BJ (cell line): ENCODE data around the gene PLA2G2D. TPM values are rescaled to one million over a fixed set of nuclear protein-coding genes. Genes with fewer than 3 reads are reported as not detected.
A peak's percentile ranks its signal among the peaks of the same experiment; 100 is the strongest.

ENCODE experiments used
- CTCF ChIA-PET: fragments of 350-600 bp; formaldehyde crosslinking; extraction: SDS; loops from one replicate; lab custom pipeline; 2021; ENCODE audit warnings: antibody characterized with exemption, inconsistent platforms; lab: Yijun Ruan, JAX
- POLR2A ChIA-PET: fragments of 300-600 bp; sonication (Branson Sonifier 250); formaldehyde crosslinking; extraction: SDS; loops from one replicate; lab custom pipeline; 2021; ENCODE audit warnings: antibody characterized with exemption; lab: Charles Lee
- DNase-seq: peaks from one replicate; pipeline ENCODE4 v3.0.0-alpha.2; 2011; ENCODE audit warnings: low read depth
- H3K27me3 ChIP-seq: 2 replicates; pipeline ENCODE4 v1.6.0; 2011; ENCODE audit warnings: low read length; ENCODE audit not compliant: control insufficient read depth, insufficient read depth
- H3K36me3 ChIP-seq: 2 replicates; pipeline ENCODE4 v1.5.1; 2011; ENCODE audit warnings: low read length; ENCODE audit not compliant: control insufficient read depth, insufficient read depth
- H3K4me3 ChIP-seq: 2 replicates; pipeline ENCODE4 v1.5.1; 2011; ENCODE audit warnings: low read depth, mild to moderate bottlenecking, control low read depth, low read length
- CTCF ChIP-seq: IDR thresholded peaks from 2 replicates; pipeline ENCODE4 v1.5.1; 2011; ENCODE audit warnings: low read depth, mild to moderate bottlenecking, control low read depth, inconsistent platforms, low read length, moderate library complexity; ENCODE audit not compliant: insufficient read depth
- polyA plus RNA-seq: library from polyadenylated mRNA; depleted of rRNA; stranded (reverse); fragments of >200 nt; gene quantifications from 2 replicates; pipeline ENCODE4 v1.2.3, GENCODE V29; 2011; rRNA removed

Gene PLA2G2D
- polyA plus RNA-seq, 1 experiment: not detected

- Histone ChIP-seq H3K27me3 (no peaks in the 10 kb centered on the region; the same call in 1 of the 2 replicates), H3K4me3 (no peak overlapping the region), H3K36me3 (no peaks in the 10 kb centered on the region)
- no peak for DNase-seq
- TF ChIP-seq CTCF: no peak
- POLR2A ChIA-PET: no interaction called here
- CTCF ChIA-PET: no interaction called here
Measured at GRCh38 chr1:20068722-20069121, 50.6 kb downstream of the PLA2G2D start.

GRCh38 chr1:20063861-20064292 is 55.5 kb downstream of the PLA2G2D start:
- H3K27me3 ChIP-seq: no peaks in the 10 kb centered on the region; the same call in 1 of the 2 replicates
- H3K4me3 ChIP-seq: no peak overlapping the region
- H3K36me3 ChIP-seq: no peaks in the 10 kb centered on the region
- ChIA-PET CTCF (no interaction called here), POLR2A (interaction anchor here (0.6 kb wide), 1 partner anchor 10 kb away, joined by 5 read pairs; no protein-coding TSS in a partner anchor)
- no peak for TF ChIP-seq CTCF
- peak; percentile 72 for DNase-seq

Other genes with a start within 250 kb of the PLA2G2D start
- gene OTUD3, start 237.1 kb downstream of the PLA2G2D start, polyA plus RNA-seq: 2.5 and 4.1 TPM in 2 replicates
- not detected in 2 replicates for gene PLA2G2E, start 195.9 kb downstream of the PLA2G2D start, polyA plus RNA-seq
- gene PLA2G2A, start 139.9 kb downstream of the PLA2G2D start, polyA plus RNA-seq: not detected in 2 replicates
- gene PLA2G5, start 49.3 kb downstream of the PLA2G2D start, polyA plus RNA-seq: not detected in 2 replicates
- not detected in 2 replicates for gene PLA2G2F, start 19.8 kb upstream of the PLA2G2D start, polyA plus RNA-seq
- gene UBXN10, start 66.6 kb upstream of the PLA2G2D start, polyA plus RNA-seq: not detected in 2 replicates
- gene PLA2G2C, start 67.0 kb upstream of the PLA2G2D start, polyA plus RNA-seq: not detected in 2 replicates
- not detected in 2 replicates for gene VWA5B1, start 171.3 kb upstream of the PLA2G2D start, polyA plus RNA-seq